Measurements from ENCODE around the gene NEDD8.
A peak's percentile ranks its signal among the peaks of the same experiment; 100 is the strongest.
"Not testable (repeated sequence)": the region's sequence is repeated elsewhere in the genome, so short reads cannot be mapped to it uniquely, and the experiment has no call there.

NEDD8 gene

GRCh38 chr14:24247422-24247821, 15.3 kb upstream of the NEDD8 start:
- DNase-seq (ENCODE audit: low read depth, low spot score) = no peak

GRCh38 chr14:24246765-24247212, 14.6 kb upstream of the NEDD8 start:
- no peak for DNase-seq (ENCODE audit: low read depth, low spot score)

DNA sequence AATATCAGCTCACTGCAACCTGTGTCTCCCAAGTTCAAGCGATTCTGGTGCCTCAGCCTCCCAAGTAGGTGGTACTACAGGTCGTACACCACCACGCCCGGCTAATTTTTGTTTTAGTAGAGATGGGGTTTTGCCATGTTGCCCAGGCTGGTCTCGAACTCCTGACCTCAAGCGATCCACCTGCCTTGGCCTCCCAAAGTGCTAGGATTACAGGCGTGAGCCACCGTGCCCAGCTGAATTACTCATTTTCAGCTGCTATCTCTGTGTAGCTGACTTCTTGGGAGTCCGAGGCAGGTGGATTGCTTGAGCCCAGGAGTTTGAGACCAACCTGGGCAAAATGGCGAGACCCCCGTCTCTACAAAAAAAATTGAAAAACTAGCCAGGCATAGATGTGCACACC, 13.2 kb upstream of the NEDD8 start:
- not testable (repeated sequence) for DNase-seq (ENCODE audit: low read depth, low spot score)

- no peak for DNase-seq (ENCODE audit: low read depth, low spot score)
Measured at GRCh38 chr14:24243336-24243836, 11.2 kb upstream of the NEDD8 start.

- DNase-seq (ENCODE audit: low read depth, low spot score) = peak; percentile 97
Measured at GRCh38 chr14:24241829-24242443, 9.8 kb upstream of the NEDD8 start.

DNA sequence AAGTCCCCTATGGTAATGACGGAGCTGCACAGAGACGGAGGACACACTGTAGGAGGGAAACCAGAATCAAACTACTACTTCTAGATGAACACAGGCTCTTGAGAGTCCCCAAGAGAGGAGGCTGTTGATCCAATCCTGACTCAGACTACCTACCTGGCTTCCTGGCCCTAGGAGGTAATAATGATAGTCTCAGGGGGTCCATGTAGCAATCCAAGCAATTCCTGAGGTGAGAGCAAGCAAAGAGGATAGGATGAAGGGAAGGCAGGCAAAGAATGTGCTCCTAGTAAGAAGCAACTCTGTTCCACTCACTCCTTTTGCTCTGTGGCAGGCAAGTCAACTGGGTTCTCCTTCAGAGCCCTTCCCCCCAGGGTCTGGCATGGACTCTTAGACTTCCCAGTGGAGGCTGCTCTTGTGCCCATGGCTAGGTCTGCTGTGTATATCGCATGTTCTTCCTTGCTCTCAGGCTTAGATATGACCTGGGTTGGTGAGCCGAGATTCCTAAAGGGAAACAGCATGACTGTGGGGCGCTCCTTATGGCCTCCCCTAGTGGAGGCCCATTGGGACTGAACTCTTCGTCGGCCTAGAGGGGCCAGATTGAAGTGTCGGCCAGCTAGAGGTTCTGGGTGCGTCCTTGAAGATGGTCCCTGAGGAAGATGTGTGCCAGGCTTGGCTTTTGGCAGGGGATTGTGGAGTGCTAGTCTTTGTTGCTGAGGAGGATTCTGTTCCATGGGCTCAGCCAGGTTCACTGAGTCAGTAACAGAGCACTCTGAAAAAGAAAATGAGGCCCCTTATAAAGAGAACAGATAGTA, 8.1 kb upstream of the NEDD8 start:
- no peak for DNase-seq (ENCODE audit: low read depth, low spot score)

GRCh38 chr14:24238527-24239037, 6.4 kb upstream of the NEDD8 start:
- DNase-seq (ENCODE audit: low read depth, low spot score) = no peak

- no peak for DNase-seq (ENCODE audit: low read depth, low spot score)
Measured at GRCh38 chr14:24238123-24238522, 6.0 kb upstream of the NEDD8 start.

DNA sequence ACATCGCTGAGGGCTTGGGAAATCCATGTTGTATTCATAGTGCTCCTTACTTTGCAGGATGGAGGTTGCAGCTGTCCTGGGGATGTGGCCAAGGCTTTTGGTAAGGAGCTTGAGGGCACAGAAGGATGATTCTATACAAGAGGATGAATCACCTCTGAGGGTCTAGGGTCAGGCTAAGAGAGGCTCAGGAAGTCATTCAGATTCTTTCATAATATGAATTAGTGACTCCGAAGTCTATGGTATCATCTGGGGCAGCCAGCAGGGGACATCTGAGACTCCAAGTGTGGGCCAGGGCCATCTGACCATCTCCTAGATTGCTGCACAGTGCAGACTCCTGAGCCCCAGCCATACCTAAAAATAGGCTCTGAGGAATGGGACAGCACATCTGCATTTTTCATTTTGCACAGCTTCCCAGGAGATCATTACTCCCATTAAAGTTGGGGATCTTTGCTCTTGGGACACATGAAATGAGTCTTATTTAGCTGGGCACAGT, 5.3 kb upstream of the NEDD8 start:
- no peak for DNase-seq (ENCODE audit: low read depth, low spot score)

- DNase-seq (ENCODE audit: low read depth, low spot score) = no peak
Measured at GRCh38 chr14:24236689-24237462, 4.7 kb upstream of the NEDD8 start.

DNA sequence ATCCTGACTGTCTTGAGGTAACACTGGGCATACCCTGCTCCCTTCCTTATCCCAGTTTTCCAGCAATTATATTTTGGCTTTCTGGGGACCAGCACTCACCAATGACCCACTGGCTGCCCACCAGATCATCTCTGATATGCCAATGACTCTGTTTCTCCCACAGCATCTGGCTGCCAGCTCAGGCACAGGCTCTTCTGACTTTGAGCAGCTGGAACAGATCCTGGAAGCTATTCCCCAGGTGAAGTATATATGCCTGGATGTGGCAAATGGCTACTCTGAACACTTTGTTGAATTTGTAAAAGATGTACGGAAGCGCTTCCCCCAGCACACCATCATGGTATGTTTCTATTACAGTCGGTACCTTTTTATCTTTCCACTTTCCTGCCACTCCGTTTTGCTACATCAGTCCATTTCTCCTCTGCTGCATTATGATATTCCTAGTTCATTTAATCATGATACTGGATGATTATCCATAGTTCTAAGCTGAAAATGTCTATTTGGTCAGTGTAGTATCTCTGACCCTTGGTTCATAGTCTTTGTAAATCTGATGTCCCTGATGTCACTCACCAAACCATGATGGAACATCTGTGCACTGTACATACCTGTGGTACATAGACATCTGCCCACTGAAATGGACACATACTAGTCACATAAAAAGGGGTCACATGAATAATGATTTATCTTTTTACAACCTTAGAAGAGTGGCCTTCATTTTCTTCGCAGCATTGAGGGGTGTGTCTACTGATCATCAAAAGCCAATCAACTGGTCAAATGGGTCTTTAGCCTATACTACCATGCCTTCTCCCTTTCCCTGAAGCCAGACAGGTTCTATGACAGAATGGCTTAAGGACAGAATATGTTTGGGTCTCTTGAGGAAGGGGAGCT, 3.9 kb upstream of the NEDD8 start:
- DNase-seq (ENCODE audit: low read depth, low spot score) = no peak

DNA sequence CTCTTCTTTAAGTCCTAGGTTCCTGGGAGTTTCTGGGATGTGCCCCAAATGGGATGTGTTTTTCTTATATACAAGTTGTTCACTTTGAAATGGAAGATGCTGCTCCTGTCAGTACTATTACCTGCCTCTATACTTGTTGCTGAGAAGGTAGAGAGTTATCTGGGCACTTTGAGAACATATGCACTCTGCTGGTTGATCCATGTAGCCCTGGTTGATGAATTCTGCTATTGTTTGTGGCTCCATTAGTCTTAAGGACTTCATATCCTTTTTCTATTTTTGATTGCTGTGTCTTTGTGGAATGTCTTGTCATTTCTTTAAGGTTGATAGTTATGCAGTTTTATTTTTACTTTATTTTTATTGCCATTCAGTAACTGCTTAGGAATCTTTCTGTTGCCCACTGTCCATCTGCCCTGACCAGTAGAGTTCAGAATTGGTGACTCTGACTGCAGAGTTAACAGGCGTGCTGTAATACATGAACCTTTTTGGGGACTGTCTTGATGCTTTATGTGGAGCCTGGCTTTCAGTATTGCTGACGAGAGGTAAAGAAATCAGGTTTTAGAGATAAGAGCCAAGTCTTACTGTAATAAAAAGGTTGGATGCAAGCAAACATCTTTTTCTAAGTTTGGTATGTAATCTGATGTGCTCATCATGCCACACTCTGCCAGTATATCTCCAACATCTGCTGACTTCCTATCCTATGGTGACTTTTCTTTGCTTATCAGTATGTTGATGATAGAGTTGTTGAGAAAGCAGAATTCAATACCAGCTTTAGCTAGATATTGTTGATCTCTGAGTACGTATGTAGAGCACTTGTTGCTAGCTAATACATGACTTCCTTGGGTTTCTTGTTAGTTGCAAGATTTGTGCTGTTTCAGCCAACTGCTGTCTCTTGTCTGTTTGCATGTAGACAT, 2.2 kb upstream of the NEDD8 start:
- DNase-seq (ENCODE audit: low read depth, low spot score) = no peak

GRCh38 chr14:24233538-24233866, 1.3 kb upstream of the NEDD8 start:
- no peak for DNase-seq (ENCODE audit: low read depth, low spot score)

DNA sequence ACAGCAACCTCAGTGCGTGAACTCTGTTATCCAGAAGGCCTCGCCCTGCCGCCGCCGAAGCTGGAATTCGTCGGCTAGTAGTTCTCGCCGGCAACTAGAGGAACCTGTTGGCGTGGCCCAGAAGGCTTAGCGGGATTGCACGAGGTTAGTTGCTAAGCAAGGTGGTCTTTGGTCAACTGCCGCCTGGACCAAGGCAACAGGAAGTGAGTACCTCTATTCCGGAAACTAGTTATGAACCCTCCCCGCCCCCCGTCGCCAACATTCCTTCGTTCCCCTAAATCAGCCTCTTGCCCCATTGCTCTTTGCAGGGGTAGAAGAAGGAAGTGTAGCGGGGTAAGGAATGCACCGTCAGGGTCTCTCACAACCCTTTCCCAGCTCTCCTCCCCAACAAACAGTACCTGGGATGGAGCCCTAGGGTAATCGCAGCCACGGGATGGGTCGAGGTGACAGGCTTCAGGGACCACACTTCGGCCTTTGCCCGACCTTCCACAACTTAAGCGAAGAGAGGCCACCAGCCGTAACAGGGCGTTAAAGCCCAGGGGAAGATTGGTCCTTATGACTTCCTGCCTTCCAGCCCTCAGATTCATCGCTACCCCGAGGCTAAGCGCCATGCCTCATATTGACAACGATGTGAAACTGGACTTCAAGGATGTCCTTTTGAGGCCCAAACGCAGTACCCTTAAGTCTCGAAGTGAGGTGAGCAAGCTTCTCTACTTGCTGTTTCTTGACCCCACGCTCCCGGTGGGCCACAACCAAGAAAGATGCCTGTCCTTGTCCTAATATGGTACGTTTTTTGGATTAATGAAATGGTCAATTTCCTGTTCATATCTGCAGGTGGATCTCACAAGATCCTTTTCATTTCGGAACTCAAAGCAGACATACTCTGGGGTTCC, 724 bp upstream of the NEDD8 start, which contains the start of gene GMPR2:
Gene GMPR2, plus strand, starts transcription at position 285 of the 893 bp plus-strand sequence. Its CDS starts 325 bp downstream, at position 610.
- DNase-seq (ENCODE audit: low read depth, low spot score) = no peak

DNA sequence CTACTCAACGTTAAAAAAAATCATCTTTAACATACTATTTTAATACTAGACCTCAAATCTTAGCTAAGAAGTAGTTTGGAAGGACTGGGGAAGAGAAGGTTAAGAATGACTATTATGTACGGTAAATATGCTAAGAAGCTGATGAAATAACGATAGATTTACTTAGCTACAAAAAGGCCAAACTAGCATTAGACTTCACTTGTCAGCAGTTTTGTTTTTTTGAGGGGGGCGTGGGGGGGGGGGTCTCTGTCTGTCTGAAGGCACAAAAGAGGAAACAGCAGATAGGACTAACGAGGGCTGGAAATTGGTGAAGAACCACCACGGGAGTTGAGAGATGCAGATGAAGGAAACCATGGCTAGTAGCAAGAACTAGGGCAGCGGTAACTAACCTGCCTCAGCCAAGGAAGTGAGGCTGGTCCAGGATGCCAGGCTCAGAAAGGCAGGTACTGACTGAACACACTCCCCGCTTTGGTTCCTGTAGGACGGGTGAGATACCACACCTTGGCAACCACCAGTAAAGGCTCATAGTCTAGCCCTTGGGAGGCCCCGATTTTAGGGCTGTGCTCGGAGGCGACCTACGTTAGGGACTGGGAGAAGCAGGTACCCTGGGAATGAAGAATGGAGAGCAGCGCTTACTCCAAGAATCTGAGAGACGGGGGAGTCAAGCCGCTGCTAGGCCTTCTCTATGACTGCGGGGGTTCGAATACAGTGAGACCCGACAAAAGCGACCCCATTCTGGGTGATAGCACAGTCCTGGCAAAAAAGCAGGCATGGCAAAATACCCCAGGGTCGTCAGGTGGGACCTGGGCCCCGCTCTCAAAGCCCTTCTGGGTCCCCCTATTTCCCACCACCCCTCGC, 675 bp downstream of the NEDD8 start:
- DNase-seq (ENCODE audit: low read depth, low spot score) = no peak

- no peak for DNase-seq (ENCODE audit: low read depth, low spot score)
Measured at GRCh38 chr14:24228902-24229301, 3.3 kb downstream of the NEDD8 start.

DNA sequence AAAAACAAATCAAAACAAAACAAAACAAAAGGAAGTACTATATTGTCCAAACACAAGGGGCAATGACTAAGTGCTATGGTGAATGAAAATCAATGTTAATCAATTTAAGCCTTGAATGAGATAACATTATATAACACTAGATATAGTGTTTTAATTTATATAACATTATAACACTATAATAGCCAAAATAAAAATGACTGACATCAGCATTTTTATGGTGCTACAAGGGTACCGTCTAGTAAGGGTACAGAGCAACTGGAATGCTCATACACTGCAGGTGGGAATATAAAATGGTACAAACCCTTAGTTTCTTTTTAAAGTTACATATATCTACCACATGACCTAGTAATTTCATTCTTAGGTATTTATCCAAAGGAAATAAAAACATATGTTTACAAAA, 5.7 kb downstream of the NEDD8 start:
- DNase-seq (ENCODE audit: low read depth, low spot score) = no peak

- DNase-seq (ENCODE audit: low read depth, low spot score) = peak; percentile 64
Measured at GRCh38 chr14:24224618-24225071, 7.5 kb downstream of the NEDD8 start.
